GM12872 (cell line): ENCODE data around the gene GPC2.

ENCODE experiments used
- TF ChIP-seq, protein P1 (sequence below): IDR thresholded peaks from 3 replicates; pipeline ENCODE4 v1.5.1; 2011; ENCODE audit warnings: low read depth, mild to moderate bottlenecking, low read length, moderate library complexity; ENCODE audit not compliant: insufficient read depth

The GPC2 gene

DNA sequence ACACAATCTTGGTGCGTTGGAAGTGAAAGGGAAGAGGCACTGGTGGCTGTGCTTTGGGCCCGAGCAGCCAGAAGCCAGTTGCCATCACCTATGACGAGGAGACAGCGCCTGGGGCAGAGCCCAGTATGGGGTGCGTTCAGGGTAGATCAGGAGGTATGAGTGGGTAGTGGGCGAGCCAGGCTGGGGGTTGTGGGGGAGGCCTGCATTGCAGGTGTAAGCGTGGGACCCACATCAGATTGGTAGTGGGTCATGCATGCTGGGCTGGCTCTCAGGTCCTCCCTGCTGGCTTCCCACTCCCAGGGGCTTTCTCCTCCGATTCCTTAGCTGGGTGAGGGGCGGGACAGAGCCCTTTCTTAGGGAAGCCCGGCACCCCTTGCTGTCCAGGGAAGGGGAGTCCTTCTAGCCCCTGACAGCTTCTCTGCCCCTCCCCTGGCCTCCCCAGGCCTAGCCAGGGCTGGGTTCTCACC, 42.1 kb upstream of the GPC2 start:
- TF ChIP-seq, protein P1, sequence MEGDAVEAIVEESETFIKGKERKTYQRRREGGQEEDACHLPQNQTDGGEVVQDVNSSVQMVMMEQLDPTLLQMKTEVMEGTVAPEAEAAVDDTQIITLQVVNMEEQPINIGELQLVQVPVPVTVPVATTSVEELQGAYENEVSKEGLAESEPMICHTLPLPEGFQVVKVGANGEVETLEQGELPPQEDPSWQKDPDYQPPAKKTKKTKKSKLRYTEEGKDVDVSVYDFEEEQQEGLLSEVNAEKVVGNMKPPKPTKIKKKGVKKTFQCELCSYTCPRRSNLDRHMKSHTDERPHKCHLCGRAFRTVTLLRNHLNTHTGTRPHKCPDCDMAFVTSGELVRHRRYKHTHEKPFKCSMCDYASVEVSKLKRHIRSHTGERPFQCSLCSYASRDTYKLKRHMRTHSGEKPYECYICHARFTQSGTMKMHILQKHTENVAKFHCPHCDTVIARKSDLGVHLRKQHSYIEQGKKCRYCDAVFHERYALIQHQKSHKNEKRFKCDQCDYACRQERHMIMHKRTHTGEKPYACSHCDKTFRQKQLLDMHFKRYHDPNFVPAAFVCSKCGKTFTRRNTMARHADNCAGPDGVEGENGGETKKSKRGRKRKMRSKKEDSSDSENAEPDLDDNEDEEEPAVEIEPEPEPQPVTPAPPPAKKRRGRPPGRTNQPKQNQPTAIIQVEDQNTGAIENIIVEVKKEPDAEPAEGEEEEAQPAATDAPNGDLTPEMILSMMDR, result no peak

DNA sequence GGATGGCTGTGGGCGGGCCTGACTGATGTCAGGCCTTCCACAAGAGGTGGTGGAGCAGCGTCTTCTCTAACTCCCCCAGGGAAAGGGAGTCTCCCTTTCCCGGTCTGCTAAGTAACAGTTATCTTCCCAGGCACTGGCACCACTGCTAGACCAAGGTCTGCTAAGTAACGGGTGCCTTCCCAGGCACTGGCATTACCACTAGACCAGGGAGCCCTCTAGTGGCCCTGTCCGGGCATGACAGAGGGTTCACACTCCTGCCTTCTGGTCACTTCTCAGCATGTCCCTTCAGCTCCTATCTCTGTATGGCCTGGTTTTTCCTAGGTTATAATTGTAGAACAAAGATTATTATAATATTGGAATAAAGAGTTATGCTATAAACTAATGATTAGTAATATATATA, 40.8 kb upstream of the GPC2 start:
- TF ChIP-seq, protein P1, result peak; percentile 35; the same call in 1 of the 3 replicates

DNA sequence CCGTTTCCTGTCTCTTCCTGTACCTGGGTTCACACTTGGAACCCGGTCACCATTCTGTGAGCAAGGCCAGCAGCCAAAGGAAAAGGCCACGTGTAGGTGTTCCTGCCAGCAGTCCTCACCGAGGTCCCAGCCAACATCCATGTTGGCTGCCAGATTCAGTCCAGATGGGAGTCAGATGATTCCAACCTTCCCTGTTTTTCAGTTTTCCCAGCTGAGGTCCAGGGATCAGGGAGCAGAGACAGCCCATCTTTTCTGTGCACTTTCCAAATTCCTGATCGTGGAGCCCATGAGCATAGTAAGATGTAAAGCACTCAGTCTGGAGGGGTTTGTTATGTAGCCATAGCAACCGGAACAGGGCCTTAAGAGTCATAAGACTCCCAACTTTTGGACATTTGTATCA, 38.7 kb upstream of the GPC2 start:
- TF ChIP-seq, protein P1, result no peak

DNA sequence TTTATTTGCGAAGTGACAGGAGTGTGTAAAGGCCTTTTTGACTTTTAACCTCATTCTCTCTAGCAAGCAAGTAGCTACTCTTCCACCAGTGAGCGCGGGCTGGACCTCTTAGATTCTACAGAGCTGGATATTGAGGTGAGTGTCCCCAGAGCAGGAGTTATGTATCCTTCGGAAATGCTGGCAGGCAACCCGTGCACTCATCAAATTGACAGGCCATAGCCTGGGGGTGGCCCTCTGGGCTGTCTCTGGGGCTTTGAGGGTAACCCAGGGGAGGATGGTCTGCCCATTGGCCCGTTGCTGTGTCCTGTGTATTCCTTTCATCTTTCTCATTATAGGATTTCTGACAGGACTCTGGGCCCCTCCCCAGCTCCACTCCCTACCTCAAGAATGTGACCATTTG, 36.5 kb upstream of the GPC2 start:
- TF ChIP-seq, protein P1, result no peak

DNA sequence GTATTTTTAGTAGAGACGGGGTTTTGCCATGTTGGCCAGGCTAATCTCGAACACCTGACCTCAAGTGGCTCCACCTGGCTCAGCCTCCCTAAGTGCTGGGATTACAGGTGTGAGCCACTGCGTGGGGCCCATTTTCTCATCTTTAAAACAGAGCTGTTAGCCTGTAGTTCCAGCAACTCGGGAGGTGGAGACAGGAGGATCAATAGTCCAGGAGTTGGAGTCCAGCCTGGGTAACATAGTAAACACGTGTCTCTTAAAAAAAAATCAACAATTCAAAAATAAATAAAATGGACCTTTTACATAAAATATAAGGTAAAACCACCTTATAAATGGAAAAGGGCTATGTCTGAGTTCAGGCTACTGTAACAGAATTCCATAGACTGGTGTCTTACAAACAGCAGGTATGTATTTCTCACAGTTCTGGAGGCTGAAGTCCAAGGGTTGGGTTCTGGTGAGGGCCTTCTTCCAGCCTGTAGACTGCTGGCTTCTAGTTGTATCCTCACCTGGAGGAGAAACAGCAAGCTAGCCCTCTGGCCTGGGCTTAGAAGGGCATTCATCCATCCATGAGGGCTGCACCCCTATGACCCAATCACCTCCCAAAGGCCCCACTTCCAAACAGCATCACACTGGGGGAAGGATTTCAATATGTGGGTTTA, 35.6 kb upstream of the GPC2 start:
- TF ChIP-seq, protein P1, result no peak

DNA sequence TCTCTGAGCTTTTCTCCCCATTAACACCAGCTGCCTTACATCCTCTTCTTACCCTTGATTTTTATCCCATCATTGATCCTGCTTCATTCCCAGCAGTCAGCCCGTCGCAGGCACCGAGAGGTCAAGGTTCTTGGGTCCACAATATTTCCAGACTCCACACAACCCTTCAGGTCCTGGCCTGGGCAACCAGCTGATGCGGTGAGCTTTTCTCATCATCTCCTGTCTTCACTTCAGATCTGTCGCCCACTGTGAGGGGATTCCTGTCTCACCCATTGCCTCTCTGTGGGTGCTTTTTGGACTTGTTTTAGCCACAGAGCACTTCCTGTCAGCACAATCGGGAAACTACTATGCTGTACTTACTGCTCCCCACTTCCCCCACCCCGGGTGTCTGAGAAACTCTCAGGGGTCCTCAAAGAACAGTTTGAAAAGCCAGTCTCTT, 34.2 kb upstream of the GPC2 start:
- TF ChIP-seq, protein P1, result no peak

DNA sequence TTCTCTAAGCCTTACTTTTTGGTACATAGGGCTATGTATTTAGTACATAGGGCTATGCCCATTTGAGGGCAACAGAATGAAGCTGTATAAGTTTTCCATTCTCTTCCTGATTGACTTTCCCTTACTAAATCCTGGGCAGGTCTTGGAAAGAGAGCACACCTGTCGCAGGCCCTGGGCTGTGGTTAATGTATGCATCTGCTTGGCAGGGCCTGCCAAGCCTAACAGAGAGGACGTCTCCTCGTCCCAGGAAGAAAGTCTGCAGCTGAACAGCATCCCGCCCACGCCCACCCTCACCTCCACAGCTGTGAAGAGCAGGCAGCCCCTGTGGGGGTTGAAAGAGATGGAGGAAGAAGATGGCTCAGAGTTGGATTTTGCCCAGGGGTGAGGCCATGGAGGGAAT, 33.6 kb upstream of the GPC2 start:
- TF ChIP-seq, protein P1, result no peak
